Stimulated activated CD4-positive, alpha-beta T cell treated with anti-CD3 and anti-CD28 coated beads, TNF-alpha, amount 100 ng/mL, for 1 hour (primary cell): Measurements from ENCODE around the gene LRRFIP2.
"Not testable (repeated sequence)": the region's sequence is repeated elsewhere in the genome, so short reads cannot be mapped to it uniquely, and the experiment has no call there.

Experiments
- DNase-seq, 3 donors: peaks; one replicate each; pipeline ENCODE4 v3.0.0-alpha.2; 2020; ENCODE audit warnings: low read depth in 3 of 3, low spot score in 1 of 3

Gene LRRFIP2

DNA sequence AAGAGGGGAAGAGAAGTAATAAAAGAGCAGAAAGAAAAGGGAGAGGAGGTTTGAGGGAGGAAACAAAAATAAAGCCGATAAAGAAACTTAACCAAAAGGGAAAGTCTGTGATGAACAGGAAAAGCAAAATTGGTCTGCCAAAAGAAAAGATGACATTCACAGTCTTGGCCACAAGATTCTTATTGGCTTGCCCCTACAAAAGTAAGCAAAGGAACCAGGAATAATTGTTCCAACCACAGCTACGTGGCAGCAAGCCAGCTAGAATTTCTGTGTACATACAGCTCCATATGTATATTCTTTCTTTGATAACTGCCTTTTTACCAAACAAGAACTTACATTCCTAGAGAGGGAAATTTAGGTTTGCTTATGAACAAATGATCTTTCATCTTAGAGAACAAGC is 101.5 kb downstream of the LRRFIP2 start:
- no peak for DNase-seq

DNA sequence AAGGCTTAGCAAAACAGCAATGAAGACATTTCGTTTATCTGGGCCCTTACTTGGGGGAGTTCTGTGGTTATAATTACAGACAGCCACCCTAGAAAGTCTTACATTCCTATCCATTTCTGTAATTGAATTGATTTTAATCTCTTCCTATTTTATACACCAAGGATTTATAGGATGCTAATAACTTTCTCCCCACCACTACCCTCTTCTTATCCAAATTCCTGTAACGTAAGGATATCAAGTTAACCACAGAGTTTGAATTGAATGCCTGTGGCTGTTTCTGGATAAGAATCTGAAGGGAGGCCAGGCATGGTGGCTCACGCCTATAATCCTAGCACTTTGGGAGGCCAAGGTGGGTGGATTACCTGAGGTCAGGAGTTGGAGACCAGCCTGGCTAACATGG is 102.5 kb downstream of the LRRFIP2 start:
- no peak for DNase-seq

DNA sequence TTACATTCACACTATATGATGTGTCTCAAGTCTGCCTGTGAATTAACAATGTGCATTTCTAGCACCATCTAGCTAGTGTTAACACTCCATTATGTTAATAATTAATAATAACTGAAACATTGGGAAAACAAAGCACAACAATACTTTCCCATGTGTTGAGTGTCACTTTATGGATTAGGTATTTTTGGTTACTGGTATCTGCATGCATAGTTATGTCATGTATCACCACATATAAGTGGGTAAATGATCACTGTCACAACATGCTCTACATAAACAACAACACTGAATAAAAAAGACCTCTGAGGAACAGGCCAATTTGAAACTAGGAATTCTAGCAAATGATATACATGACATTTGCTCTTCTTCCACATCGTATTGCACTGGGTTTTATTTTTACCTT is 106.4 kb downstream of the LRRFIP2 start:
- no peak for DNase-seq

DNA sequence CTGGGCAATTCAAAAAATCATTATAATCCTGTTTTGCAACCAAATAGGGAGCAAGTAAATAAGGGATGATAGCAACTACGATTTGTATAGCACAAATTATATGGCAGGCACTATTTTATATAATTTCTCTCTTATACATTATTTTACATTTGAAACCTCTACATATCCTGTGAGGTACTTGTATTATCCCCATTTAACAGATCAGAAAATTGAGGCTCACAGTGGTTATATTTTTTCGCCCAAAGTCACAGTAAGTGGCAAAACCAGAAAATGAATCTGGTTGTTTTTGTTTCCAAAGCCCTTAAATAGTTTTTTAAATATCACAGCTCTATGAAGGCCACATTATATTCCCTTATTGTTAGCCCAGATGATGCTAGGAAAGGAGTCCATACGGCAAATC is 106.8 kb downstream of the LRRFIP2 start:
- DNase-seq = no peak

DNA sequence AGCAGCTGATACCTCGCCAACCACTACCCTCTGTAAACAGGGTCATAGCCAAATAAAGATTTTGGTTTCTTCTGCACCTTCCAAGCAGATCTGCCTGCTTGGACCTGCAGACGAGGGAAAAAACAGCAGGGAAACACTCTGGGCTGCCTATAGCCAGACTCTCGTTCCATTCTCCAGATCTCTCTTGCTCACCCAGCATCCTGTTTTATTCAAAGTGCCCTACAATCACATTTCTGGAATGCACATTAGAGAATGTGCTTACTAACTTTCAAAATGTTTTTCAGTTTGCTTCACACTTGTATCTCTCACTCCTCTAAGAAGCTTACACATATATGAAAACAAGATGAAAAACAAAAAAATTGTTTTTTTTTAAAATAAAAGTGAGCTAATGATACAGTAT is 109.6 kb downstream of the LRRFIP2 start:
- DNase-seq = no peak

DNA sequence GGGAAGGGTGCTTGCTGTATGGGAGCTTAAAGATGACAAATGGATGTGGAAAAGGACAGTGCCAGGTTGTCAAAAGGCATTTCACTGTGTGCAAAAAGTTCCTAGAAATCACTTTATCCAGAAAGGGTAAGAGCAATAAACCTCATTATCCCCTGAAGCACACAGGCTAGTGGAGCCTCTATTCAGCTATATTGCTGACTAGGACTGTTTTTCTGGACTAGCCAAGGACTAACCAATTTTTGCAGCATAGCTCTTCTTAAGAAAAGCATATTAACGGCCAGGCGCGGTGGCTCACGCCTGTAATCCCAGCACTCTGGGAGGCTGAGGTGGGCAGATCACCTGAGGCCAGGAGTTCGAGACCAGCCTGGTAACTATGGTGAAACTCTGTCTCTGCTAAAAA is 116.3 kb downstream of the LRRFIP2 start:
- DNase-seq = no peak

DNA sequence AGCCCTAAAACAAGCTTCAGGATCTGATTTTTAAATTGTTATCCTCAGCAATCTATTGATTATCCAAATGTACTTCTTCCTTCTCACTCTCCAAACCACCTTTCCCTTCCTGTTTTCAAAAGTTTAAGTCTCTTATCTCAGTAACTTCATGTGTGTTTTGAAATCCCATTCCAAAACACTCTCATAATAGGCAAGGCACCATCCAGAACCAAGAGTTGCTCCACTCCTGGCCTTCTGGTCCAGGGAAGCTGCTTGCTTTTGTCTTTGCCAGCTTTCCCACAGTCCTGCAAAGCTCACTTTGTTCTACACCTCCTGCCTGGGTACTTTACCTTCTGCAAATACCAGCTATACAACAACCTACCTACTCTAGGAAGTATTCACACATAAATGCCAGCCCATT is 117.6 kb downstream of the LRRFIP2 start:
- no peak for DNase-seq

DNA sequence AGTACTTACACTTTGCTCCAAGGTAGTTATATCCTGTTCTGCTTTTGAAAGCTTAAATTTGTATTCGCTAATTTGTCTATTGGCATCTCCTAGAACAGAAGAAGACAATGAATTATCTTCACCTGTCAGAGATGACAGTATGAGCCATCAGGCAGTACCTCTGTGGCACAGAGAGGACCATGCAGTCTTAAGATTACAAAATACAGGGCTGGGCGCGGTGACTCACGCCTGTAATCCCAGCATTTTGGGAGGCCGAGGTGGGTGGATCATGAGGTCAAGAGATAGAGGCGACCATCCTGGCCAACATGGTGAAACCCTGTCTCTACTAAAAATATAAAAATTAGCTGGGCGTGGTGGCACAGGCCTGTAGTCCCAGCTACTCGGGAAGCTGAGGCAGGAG is 119.3 kb downstream of the LRRFIP2 start:
- DNase-seq = not testable (repeated sequence)

DNA sequence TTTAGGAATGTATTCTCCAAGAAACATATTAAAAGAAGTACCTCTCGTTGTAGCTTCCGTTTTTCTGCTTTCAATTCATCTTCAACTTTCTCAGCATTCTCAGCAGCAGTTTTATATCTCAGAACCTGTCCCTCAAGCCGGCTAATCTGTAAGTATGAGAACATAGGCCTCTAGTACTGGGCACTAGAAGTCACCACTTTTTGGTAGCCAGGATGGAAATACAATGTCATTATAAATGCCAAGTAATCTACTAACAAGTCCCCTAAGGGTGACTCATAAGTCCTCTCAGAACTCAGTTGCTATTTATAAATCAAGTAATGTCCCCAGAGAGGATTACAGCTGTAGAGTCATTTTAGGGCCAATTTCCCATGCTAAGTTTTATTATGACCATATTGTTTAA is 120.0 kb downstream of the LRRFIP2 start:
- DNase-seq = no peak

DNA sequence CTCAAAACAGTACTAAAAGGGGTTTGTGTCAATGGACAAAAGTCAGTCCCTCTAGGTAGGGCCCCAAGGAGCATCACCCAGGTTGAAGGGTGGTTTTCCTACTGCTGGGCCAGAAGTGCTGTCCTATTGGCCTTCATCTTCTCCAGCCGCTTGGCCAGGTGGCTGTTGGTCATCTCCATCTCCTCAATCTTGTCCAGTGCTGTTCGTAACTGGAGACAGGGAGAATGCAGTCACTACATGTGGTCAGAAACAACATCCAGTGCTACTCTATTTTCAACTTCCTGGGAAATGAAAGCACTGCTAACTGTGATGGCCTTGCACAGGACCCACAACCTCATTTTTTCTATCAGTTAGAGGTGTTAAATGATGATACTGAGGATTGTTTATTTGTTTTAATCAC is 120.6 kb downstream of the LRRFIP2 start:
- DNase-seq = no peak

DNA sequence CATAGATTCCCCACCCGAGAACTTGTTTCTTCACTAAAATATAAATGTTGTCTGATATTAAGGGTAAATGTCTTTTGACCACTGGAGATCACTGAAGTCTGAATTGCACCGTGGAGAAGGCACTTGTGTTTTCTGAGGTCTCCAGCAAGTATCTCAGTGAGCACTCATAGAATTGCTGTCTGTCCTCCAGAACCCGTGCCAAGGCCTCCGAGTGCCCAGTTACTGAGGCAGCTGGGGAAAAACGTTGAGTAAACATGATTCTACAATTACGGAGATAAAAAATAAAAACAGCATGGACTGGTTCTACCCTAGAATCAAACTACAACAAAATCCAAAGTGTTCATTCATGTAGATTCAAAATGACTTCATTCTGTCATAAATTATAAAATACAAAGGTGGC is 121.0 kb downstream of the LRRFIP2 start:
- no peak for DNase-seq

DNA sequence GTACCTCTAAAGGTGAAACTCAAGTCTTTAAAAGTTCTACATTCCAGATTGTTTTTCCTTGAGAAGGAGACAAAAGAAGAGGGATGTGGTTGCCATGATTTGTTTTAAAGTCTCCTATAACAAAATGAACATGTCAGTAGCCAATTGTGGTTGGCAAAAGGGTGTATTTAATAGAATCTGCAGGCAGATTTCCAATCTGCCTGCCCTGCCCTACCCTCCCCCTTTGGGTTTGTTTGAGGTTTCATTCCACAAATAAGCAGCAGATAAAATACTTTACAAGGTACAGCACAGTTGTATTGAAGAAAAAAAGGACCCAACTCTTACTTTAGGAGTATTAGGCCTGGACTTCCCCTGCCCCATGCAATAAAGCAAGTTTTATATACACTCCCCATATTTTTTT is 121.5 kb downstream of the LRRFIP2 start:
- no peak for DNase-seq

DNA sequence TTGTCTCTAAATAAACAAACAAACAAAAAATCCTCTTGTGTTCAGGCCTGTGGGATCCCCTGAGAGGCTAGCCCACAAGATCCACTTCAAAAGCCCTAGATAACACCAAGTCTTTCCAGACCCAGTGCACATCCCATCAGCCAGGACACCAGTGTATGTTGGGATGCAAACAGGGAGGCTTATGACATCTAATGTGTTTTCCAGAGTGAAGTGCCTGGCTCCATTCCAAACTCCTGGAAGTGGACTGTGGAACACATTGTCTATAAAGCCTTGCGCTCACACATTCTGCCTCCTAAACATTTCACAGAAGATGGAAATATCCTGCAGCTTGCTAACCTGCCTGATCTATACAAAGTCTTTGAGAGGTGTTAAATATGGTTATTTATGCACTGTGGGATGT is 124.1 kb downstream of the LRRFIP2 start:
- no peak for DNase-seq

DNA sequence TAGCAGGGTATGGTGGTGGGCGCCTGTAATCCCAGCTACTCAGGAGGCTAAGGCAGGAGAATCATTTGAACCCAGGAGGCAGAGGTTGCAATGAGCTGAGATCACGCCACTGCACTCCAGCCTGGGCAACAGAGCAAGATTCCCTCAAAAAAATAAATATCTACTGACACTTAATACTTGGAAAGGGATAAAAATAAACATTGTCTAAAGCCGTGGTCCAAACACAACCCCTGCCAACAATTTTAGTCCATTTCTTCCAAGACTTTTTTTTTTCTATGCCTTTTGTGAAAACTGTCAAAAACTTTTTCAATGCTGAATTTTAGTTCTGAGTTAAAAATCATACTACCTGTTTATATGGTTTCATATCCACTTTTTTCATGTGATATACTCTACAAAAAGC is 131.7 kb downstream of the LRRFIP2 start:
- not testable (repeated sequence) for DNase-seq

DNA sequence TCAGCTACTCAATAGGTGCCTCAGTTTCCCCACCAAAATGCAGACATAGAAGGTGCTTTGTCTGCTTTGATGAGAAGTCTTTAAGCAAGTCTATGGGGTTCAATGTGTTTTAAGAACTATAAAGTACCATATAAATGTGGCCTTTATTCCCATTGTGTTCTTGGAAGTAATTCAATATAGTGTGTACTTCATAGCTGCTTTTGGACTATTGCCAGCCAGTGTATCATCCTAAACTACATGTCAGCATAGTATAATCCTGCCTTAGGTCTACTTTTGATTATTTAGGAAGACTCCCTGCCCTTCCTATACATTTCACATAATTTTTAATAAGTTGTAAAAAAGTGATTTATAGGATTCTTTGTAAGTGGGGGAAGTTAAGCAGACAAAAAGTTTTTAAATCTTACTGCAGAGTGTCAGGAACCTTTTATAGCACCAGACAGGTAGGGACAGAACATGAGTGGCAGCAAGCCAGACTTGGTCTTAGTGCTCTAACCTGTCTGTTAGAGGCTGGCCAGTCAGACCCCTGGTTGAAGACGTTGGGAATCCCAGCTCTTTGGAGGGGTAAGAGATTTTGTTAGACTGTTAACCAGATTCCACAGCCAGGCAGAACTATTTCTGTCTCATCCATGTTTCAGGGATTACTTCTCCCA is 132.7 kb downstream of the LRRFIP2 start:
- no peak for DNase-seq

DNA sequence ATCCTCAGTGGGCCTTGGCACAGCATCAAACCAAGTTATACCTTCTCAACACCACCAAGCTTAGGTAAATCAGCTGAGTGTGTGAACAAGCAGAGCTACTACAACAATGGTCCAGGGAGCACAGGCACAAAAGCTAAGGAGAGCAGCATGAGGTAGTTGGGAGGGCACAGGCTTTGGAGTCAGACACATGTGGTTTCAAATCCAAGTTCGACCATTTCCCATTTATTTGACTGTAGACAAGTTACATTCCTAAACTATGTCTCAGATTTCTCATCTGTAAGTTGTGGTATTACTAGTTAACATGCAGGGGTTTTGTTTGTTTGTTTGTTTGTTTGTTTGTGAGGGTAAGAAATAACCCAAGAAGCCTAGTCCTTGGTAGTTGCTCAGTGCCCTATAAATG is 134.2 kb downstream of the LRRFIP2 start:
- no peak for DNase-seq

DNA sequence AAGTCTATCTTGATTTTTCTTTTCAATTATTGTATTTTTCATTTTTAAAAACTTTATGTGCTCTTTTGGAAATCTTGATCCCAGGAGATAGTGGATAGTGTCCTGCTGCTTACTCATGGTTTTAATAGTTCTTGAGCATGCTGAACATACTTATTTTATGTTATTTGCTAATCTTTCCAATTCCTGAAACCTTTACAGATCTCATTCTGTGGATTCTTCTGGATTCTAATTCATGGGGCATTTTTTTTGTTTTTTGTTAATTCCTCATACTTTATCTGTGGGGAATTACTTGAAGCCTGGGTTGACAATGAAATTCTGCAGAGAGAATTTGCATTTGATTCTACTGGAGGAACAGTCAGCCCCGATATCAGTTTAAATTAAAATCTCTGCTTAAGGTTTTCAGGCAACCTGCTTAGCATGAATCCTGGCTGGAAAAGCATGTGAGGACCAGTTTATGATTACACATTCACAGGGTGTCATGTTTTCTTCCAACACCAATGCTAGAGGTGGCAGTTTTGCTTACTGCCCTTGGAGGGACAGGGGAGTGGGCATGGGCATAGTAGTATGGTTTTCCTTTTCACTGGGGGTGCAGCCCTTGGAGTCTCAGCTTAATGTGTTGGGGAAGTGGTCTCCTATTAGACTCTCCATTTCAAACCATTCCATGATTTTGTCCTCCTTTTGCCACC is 135.1 kb downstream of the LRRFIP2 start:
- no peak for DNase-seq

DNA sequence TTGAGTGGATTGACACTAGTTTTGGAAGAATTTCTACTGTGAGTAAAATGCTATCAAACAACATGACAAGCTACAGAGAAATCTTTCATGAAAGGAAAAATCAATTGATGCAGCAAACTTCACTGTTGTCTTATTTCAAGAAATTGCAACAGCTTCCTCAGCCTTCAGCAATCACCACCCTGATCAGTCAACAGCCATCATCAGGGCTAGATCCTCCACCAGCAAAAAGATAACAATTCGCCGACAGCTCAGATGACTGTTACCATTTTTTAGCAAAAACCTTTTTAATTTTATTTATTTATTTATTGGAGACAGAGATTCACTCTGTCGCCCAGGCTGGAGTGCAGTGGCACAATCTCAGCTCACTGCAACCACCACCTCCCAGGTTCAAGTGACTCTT is 137.0 kb downstream of the LRRFIP2 start:
- DNase-seq = no peak

DNA sequence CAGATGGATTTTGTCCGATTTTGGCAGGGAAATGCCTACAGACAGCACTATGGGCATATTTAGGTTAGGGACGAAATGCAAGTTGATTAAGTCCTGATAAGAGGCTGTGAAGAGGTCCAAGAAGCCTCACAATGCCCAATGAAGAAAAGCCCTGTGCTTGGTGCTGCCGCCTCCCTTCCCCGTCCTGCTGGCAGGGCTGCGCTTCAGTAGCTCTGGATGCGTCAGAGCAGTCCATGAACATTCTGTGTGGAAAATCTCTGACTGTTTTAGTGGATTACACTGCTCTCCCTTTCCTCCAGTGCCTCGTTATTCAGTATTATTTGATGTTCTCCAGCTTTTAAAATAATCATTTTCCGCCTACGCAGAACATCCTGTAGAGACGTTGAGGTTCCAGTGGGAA is 141.4 kb downstream of the LRRFIP2 start:
- no peak for DNase-seq

DNA sequence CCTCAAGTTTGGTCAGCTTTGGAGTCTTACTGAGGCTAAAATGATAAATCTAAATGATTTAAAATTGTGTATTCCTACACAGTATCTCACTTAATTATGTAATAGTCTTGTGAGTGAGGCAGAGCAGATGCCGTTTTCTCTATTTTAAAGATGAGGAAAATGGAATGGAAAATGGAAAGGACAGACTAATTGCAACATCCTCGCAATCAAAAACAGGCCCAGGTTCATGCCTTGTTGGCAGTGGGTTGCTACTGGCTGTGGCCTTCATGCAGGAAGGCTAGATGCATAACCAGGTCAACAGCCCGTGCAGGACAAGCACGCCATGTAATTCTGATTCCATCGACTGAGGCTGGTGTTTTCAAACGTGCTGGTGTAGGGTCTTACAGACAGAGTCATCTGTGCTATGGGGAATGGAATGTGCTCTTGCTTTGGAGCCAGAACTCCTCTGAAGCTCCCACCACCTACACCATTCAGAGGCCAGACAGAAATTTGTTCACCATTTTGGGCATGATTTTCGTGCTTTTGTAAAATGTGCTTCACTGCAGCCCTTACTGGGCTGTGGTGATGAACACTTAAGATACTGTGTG is 143.2 kb downstream of the LRRFIP2 start:
- no peak for DNase-seq

DNA sequence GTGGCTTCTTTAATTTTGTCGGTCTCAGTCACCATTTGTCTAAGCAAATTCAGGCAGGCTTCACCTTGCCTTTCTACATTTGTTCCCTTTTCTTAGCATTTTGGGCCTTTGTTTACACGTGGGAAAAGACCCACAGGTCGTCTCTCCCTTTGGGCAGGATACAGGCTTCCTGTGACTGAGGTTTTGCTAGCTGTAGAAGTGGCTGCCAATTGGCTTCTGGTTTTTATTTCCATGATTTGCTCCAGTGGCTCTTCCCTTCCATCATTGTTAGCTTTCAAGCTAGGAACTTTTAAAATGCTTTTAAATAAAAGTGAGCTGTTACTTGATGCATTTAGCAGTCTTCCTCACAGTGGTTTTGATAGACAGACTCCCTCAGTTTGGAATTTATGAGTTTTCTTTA is 143.8 kb downstream of the LRRFIP2 start:
- no peak for DNase-seq

DNA sequence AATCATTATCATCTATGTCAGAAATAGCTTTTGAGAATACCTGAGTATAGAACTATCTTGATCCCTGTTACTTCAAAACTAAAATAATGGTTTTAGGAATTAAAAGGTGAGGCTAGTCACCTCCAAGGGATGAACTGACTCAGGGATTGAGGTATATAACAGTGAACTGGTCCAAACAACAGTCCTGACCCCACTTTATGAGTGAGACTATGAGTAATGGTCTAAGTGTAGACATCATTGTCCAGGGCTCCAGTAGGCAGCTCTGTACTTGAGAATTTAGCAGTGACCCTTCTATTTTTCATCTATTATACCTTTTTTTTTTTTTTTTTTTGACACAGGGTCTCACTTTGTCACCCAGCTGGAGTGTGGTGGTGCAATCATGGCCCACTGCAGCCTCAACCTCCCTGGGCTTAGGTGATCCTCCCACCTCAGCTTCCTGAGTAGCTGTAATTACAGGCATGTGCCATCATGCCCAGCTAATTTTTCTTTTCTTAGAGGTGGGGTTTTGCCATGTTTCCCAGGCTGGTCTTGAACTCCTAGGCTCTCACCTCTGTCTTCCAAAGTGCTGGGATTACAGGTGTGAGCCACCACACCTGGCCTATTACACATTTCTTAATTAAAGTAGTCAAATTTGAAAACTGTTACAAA is 144.7 kb downstream of the LRRFIP2 start:
- DNase-seq = no peak
